A549 (cell line): Measurements from ENCODE around the gene CTNS.

ENCODE experiments used
- EP300 ChIP-seq, 2 experiments: fragments of >200 bp; sonication (Bioruptor Twin); formaldehyde crosslinking; IDR thresholded peaks; 2 replicates in 1 of 2; 3 replicates in 1 of 2; pipeline ENCODE4 v1.6.1; 2016 to 2017
- HDAC2 ChIP-seq: fragments of 200-600 bp; sonication (generic); IDR thresholded peaks from 2 replicates; pipeline ENCODE4 v1.6.1; 2016
- HOXA7 ChIP-seq: fragments of 250-450 bp; sonication (Bioruptor Pico); IDR thresholded peaks from 2 replicates; pipeline ENCODE4 v1.5.0; 2020; ENCODE audit warnings: mild to moderate bottlenecking, moderate library complexity
- PHF8 ChIP-seq: fragments of 200-600 bp; sonication (generic); IDR thresholded peaks from 2 replicates; pipeline ENCODE4 v1.6.1; 2016; ENCODE audit warnings: low read depth, mild to moderate bottlenecking, antibody characterized with exemption, moderate library complexity, borderline replicate concordance
- POLR2AphosphoS2 ChIP-seq: conservative IDR thresholded peaks from 2 replicates; pipeline ENCODE4 v1.6.1; 2012; ENCODE audit warnings: low read length, improper control_type of control experiment, inconsistent platforms
- TF ChIP-seq, protein P1 (sequence below): IDR thresholded peaks from 2 replicates; pipeline ENCODE4 v1.6.1; 2012
- TF ChIP-seq, protein P2 (sequence below): fragments of >200 bp; sonication (Bioruptor Twin); formaldehyde crosslinking; IDR thresholded peaks from 3 replicates; pipeline ENCODE4 v1.5.1; 2016
- TF ChIP-seq, protein P3 (sequence below): fragments of >200 bp; sonication (Bioruptor Twin); formaldehyde crosslinking; IDR thresholded peaks from 3 replicates; pipeline ENCODE4 v1.6.1; 2016

DNA sequence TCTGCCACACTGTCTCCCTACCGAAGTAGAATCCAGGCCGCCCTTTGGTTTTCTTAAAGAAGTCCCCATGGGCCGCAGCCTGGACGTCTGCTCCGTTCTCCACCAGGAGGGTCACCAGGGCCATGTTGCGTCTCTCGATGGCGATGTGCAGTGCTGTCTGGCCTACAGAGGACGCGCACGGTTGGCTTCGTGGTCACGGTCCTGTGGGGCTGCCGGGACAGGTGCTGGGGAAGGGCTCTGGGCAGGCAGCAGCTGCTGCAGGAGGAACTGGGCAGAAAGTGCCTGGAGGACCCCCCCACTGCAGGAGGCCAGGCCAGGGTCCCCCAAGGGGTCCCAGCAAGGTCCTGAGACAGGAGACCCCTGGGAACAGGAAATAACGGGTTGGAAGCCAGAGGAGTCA is 46.3 kb upstream of the CTNS start:
- TF ChIP-seq HDAC2 (no peak), HOXA7 (no peak), PHF8 (no peak), POLR2AphosphoS2 (no peak), EP300 (IDR thresholded peaks at IDR 0.05) (no peak)
- TF ChIP-seq, protein P1, sequence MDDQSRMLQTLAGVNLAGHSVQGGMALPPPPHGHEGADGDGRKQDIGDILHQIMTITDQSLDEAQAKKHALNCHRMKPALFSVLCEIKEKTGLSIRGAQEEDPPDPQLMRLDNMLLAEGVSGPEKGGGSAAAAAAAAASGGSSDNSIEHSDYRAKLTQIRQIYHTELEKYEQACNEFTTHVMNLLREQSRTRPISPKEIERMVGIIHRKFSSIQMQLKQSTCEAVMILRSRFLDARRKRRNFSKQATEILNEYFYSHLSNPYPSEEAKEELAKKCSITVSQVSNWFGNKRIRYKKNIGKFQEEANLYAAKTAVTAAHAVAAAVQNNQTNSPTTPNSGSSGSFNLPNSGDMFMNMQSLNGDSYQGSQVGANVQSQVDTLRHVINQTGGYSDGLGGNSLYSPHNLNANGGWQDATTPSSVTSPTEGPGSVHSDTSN: no peak
- TF ChIP-seq, protein P2, sequence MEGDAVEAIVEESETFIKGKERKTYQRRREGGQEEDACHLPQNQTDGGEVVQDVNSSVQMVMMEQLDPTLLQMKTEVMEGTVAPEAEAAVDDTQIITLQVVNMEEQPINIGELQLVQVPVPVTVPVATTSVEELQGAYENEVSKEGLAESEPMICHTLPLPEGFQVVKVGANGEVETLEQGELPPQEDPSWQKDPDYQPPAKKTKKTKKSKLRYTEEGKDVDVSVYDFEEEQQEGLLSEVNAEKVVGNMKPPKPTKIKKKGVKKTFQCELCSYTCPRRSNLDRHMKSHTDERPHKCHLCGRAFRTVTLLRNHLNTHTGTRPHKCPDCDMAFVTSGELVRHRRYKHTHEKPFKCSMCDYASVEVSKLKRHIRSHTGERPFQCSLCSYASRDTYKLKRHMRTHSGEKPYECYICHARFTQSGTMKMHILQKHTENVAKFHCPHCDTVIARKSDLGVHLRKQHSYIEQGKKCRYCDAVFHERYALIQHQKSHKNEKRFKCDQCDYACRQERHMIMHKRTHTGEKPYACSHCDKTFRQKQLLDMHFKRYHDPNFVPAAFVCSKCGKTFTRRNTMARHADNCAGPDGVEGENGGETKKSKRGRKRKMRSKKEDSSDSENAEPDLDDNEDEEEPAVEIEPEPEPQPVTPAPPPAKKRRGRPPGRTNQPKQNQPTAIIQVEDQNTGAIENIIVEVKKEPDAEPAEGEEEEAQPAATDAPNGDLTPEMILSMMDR: no peak
- TF ChIP-seq, protein P3, sequence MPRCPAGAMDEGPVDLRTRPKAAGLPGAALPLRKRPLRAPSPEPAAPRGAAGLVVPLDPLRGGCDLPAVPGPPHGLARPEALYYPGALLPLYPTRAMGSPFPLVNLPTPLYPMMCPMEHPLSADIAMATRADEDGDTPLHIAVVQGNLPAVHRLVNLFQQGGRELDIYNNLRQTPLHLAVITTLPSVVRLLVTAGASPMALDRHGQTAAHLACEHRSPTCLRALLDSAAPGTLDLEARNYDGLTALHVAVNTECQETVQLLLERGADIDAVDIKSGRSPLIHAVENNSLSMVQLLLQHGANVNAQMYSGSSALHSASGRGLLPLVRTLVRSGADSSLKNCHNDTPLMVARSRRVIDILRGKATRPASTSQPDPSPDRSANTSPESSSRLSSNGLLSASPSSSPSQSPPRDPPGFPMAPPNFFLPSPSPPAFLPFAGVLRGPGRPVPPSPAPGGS: no peak
